GM21528 (cell line): ENCODE results near the gene LIMS1.
A peak's percentile ranks its signal among the peaks of the same experiment; 100 is the strongest.
"Not testable (repeated sequence)": the region's sequence is repeated elsewhere in the genome, so short reads cannot be mapped to it uniquely, and the experiment has no call there.

ENCODE experiments used
- ATAC-seq: cut with Tn5 transposase; IDR thresholded peaks from one replicate; pipeline ENCODE4 v1.9.1; 2021; ENCODE audit warnings: mild to moderate bottlenecking, moderate library complexity; ENCODE audit not compliant: unreplicated experiment, low FRiP score

Gene LIMS1

GRCh38 chr2:108701806-108702205 lies 167.5 kb downstream of the LIMS1 start:
- ATAC-seq: no peak

- no peak for ATAC-seq
These were observed 170.6 kb downstream of the LIMS1 start for GRCh38 chr2:108704871-108705270.

GRCh38 chr2:108707300-108707699 lies 173.0 kb downstream of the LIMS1 start:
- ATAC-seq: no peak

- not testable (repeated sequence) for ATAC-seq
These were observed 182.7 kb downstream of the LIMS1 start for GRCh38 chr2:108716971-108717370.

GRCh38 chr2:108719149-108720044 lies 185.1 kb downstream of the LIMS1 start, which contains the start of gene RANBP2:
Gene RANBP2, plus strand, starts transcription at chr2:108719482. Its CDS starts 125 bp downstream, at chr2:108719607.
- ATAC-seq: peak; percentile 100

GRCh38 chr2:108726048-108726447 lies 191.8 kb downstream of the LIMS1 start:
- ATAC-seq: not testable (repeated sequence)

GRCh38 chr2:108734656-108735055 lies 200.4 kb downstream of the LIMS1 start:
- not testable (repeated sequence) for ATAC-seq
